Measurements from ENCODE around the gene ST6GAL2. TPM values are rescaled to one million over a fixed set of nuclear protein-coding genes. Genes with fewer than 3 reads are reported as not detected.

The ST6GAL2 gene, protein sequence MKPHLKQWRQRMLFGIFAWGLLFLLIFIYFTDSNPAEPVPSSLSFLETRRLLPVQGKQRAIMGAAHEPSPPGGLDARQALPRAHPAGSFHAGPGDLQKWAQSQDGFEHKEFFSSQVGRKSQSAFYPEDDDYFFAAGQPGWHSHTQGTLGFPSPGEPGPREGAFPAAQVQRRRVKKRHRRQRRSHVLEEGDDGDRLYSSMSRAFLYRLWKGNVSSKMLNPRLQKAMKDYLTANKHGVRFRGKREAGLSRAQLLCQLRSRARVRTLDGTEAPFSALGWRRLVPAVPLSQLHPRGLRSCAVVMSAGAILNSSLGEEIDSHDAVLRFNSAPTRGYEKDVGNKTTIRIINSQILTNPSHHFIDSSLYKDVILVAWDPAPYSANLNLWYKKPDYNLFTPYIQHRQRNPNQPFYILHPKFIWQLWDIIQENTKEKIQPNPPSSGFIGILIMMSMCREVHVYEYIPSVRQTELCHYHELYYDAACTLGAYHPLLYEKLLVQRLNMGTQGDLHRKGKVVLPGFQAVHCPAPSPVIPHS
- polyA plus RNA-seq (2012; ENCODE audit: insufficient read depth, insufficient read length, low read depth) = 0.52 TPM

DNA sequence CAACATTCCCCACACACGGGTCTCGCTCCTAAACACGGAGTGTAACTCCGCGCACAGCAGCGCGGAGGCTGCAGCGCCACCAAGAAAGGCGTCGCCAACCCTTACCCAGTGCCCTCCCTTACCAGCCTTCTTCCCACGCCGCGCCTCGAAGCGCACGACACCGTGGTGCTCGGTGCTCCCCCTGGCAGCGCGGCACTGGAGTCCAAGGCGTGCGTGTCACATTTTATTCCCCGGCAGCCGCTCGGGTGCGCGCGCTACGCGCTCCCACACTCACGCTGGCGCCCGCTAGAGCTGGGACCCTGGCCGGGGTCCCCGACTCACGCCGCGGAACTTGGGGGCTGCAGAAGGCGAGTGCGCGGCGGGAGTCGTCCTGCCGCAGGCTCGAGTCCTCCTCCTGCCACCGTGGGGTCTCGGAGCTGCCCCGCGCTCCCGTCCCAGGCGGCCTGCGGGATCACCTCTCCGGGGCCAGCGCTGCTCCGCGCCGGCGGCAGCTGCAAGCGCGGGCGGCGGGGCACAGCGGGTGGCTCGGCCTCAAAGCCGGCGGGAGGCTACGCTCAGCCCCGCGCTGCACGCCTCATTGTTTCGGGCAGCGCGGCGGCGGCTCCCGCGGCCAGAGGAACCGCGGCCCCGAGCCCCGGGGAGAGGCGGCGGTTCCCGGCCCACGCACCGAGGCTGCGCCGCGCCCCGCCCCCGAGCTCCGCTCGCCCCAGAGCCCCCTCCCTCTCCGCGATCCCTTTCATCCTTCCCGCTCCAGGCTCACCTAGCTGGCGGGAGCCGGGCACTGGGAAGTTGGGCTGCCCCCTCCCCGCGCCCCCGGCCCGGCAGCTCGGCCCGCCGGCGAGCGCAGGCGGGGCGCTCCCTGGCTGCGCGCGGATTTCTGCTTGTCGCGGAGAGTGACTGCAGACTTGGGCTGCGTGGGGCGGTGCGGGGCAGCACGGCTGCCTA is at the start of gene ST6GAL2:
Gene ST6GAL2, minus strand, starts transcription at position 197 of the 945 bp plus-strand sequence. CDS start 42,190 bp downstream, outside the sequence.
- peaks cover 26% of the 10 kb centered on the region for H3K27me3 ChIP-seq
- no peak within 1 kb of the TSS for H3K4me3 ChIP-seq (ENCODE audit: low read depth, low read length)
- TF ChIP-seq, protein P1, sequence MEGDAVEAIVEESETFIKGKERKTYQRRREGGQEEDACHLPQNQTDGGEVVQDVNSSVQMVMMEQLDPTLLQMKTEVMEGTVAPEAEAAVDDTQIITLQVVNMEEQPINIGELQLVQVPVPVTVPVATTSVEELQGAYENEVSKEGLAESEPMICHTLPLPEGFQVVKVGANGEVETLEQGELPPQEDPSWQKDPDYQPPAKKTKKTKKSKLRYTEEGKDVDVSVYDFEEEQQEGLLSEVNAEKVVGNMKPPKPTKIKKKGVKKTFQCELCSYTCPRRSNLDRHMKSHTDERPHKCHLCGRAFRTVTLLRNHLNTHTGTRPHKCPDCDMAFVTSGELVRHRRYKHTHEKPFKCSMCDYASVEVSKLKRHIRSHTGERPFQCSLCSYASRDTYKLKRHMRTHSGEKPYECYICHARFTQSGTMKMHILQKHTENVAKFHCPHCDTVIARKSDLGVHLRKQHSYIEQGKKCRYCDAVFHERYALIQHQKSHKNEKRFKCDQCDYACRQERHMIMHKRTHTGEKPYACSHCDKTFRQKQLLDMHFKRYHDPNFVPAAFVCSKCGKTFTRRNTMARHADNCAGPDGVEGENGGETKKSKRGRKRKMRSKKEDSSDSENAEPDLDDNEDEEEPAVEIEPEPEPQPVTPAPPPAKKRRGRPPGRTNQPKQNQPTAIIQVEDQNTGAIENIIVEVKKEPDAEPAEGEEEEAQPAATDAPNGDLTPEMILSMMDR (IDR thresholded peaks at IDR 0.05; ENCODE audit: low read depth, low read length) = no peak
- DNase-seq = no peak
- H3K9me3 ChIP-seq = no peaks in the 10 kb centered on the region
- no peaks in the 10 kb centered on the region for H3K4me1 ChIP-seq
- H3K36me3 ChIP-seq = no peaks in the 10 kb centered on the region

DNA sequence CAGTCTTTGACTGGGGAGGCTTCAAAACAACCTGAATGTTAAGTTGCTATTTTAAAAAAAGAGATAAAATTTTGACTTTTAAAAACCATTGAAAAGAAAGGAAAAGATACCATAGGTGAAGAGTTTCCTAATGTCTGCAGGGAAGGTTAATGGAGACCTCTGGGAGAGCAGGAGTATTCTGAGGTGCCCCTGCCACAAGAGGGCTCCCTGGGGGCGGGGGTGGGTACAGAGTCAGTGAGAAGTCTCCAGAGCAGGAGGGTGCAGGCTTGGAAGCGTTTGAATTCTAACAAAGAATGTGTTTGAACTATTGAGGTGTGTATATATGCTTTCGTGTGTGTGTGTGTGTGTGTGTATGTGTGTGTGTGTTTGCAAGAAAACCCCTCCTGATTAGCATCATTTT is 46.7 kb upstream of the ST6GAL2 start:
- TF ChIP-seq, protein P1 (IDR thresholded peaks at IDR 0.05; ENCODE audit: low read depth, low read length) = no peak
- Histone ChIP-seq H3K4me1 (no peaks in the 10 kb centered on the region), H3K4me3 (ENCODE audit: low read depth, low read length) (no peak overlapping the region), H3K9me3 (no peaks in the 10 kb centered on the region), H3K36me3 (no peaks in the 10 kb centered on the region), H3K27me3 (no peaks in the 10 kb centered on the region)
- DNase-seq = no peak

DNA sequence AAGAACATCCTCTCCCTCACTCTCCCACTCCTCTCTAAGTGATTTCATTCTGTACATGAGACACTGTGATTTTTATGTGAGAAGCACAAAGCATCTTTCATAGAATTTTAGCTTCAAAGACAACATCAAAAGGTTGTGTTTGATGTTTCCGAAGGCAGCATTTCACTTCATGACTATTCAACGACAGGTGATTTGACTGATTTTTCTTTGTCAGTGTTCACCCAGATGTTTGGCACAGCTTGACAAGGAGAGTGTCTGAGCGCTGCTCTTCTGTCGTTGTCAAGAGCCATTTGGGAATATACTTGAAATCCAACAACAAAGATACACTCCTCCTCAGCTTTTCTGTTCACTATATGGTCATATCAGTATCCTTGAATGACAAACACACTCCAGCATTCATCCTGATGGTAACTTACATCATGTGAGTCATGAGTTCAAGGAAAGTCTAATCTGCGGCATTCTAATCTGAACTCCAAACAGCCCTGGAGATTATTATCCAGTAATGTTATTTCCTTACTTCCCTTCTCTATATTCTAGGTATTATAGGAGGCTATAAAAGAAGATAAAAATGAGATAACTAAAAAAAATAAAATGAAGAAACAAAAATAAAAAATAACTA is 45.9 kb upstream of the ST6GAL2 start:
- no peaks in the 10 kb centered on the region for H3K36me3 ChIP-seq
- H3K27me3 ChIP-seq = no peaks in the 10 kb centered on the region

DNA sequence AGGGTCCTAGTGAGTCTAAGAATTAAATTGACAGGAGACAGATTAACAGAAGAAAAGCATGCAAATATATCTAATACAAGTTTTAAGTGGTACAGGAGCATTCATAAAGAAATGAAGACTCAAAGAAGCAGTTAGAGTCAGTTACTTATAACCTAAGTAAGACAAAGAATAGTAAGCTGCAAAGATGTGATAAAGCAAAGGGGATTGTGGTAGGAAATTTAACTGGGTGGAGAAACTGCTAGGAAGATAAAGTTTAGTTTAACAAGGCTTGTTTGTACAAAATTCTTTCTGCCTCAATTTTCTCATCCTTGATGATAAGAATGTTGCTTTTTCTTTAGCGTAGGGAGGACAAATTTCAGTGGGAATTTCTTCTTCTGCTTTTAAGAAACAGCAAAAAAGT is 35.5 kb upstream of the ST6GAL2 start:
- TF ChIP-seq, protein P1 (IDR thresholded peaks at IDR 0.05; ENCODE audit: low read depth, low read length) = no peak
- no peaks in the 10 kb centered on the region for H3K27me3 ChIP-seq
- no peaks in the 10 kb centered on the region for H3K9me3 ChIP-seq
- no peak overlapping the region for H3K4me3 ChIP-seq (ENCODE audit: low read depth, low read length)
- DNase-seq = no peak
- H3K36me3 ChIP-seq = no peaks in the 10 kb centered on the region
- H3K4me1 ChIP-seq = no peaks in the 10 kb centered on the region

More for the DNA sequence above, 45.9 kb upstream of the ST6GAL2 start:
- DNase-seq = no peak
- H3K9me3 ChIP-seq = no peaks in the 10 kb centered on the region
- H3K4me3 ChIP-seq (ENCODE audit: low read depth, low read length) = no peak overlapping the region
- no peaks in the 10 kb centered on the region for H3K4me1 ChIP-seq
- TF ChIP-seq, protein P1 (IDR thresholded peaks at IDR 0.05; ENCODE audit: low read depth, low read length) = no peak

DNA sequence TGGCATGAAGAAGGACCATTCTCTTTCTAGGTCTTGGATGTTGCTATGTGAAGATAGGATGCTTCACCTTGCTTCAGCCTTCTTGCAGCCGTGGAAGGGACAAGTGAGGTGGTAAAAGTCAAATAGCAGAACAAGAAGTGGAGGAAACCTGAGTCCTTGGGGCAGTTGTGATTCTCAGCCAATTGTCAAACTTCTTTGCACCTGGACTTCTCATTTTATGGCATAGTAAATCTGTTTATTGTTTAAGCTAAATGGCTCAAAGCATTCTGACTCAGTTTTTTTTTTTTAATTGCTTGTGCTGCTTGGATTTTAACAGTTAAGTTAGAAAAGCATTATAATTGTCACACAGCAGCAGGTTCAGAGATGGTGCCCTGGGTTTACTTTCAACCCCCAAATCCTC is 33.0 kb upstream of the ST6GAL2 start:
- TF ChIP-seq, protein P1 (IDR thresholded peaks at IDR 0.05; ENCODE audit: low read depth, low read length) = no peak
- H3K9me3 ChIP-seq = no peaks in the 10 kb centered on the region
- DNase-seq = no peak

More for the DNA sequence above, 33.0 kb upstream of the ST6GAL2 start:
- no peak overlapping the region for H3K4me3 ChIP-seq (ENCODE audit: low read depth, low read length)
- H3K4me1 ChIP-seq = no peaks in the 10 kb centered on the region
- no peaks in the 10 kb centered on the region for H3K27me3 ChIP-seq
- H3K36me3 ChIP-seq = no peaks in the 10 kb centered on the region

All from BE2C (cell line).